Small intestine (tissue), 7 donors: Measurements from ENCODE around the gene CPSF2. TPM values are rescaled to one million over a fixed set of nuclear protein-coding genes. Genes with fewer than 3 reads are reported as not detected.

Experiments used
- DNase-seq, 2 donors: peaks; one replicate each; pipeline versions ENCODE4 v3.0.0 to v3.0.0-alpha.2; 2013
- FAIRE-seq: peaks from 2 replicates; lab custom pipeline; 2012; peaks lifted over from hg19 to GRCh38; lab: Jason Lieb, UNC
- H3K27ac ChIP-seq, 3 donors: one replicate each; pipeline ENCODE4 v1.5.1; 2013; ENCODE audit warnings: low read length in 2 of 3, mild to moderate bottlenecking in 2 of 3, control low read depth in 1 of 3, inconsistent platforms in 1 of 3, low read depth in 1 of 3, moderate library complexity in 1 of 3
- H3K27me3 ChIP-seq, 3 donors: one replicate each; pipeline ENCODE4 v1.6.1; 2013; ENCODE audit warnings: low read length in 3 of 3, inconsistent platforms in 1 of 3; ENCODE audit not compliant: control insufficient read depth in 3 of 3, insufficient read depth in 3 of 3
- H3K36me3 ChIP-seq, 3 donors: one replicate each; pipeline ENCODE4 v1.6.1; 2013; ENCODE audit warnings: low read length in 3 of 3, inconsistent platforms in 1 of 3, low read depth in 1 of 3, mild to moderate bottlenecking in 1 of 3, moderate library complexity in 1 of 3; ENCODE audit not compliant: control insufficient read depth in 3 of 3, insufficient read depth in 2 of 3
- H3K4me1 ChIP-seq, 3 donors: one replicate each; pipeline ENCODE4 v1.6.1; 2013; ENCODE audit warnings: low read length in 2 of 3, inconsistent platforms in 1 of 3, low read depth in 1 of 3, mild to moderate bottlenecking in 1 of 3, moderate library complexity in 1 of 3; ENCODE audit not compliant: control insufficient read depth in 3 of 3, insufficient read depth in 2 of 3
- H3K4me3 ChIP-seq, 3 donors: one replicate each; pipeline ENCODE4 v1.5.1; 2013; ENCODE audit warnings: low read length in 3 of 3, control low read depth in 1 of 3, inconsistent platforms in 1 of 3, low read depth in 1 of 3, mild to moderate bottlenecking in 1 of 3, moderate library complexity in 1 of 3
- H3K9me3 ChIP-seq, 2 donors: one replicate each; pipeline ENCODE4 v1.6.1; 2013; ENCODE audit warnings: low read depth in 1 of 2, low read length in 1 of 2; ENCODE audit not compliant: control insufficient read depth in 2 of 2, insufficient read depth in 1 of 2
- WGBS, 3 donors: extraction: QIAGEN DNeasy Blood & Tissue Kit; methylation state at CpG; one replicate each; pipeline ENCODE4 v1.1.7; 2013; 5-methylcytosine and 5-hydroxymethylcytosine counted together
- polyA plus RNA-seq, 4 donors: library from polyadenylated mRNA; stranded (reverse) in 3 of 4; unstranded in 1 of 4; fragments of 200-250 nt in 3 of 4; fragments of 120-200 nt in 1 of 4; gene quantifications; one replicate each; pipeline versions ENCODE4 v1.2.1 to v1.2.3, GENCODE V29; 2013
- donor health status: healthy with polysubstance abuse.
- donor health status: control.
- donor health status: control.
- donor health status: Bipolar disorder and iron deficiency.
- donor health status: healthy.

Gene CPSF2
- polyA plus RNA-seq, 4 donors = 5.8 to 28.4 (median 14.0) TPM

DNA sequence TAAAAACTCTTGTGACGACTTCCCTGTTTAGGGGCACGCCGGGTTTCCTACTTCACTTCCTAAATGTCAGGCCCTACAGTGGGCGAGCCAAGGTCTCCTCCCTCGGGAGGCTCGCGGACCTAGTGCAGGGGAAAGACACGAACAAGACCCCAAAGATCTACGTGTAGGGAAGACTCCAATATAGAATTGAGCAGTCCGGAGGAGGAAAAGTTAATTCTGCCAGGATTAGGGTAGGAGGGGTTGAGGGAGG lies 16.0 kb upstream of the CPSF2 start:
- Histone ChIP-seq H3K4me1 (peaks cover 0 to 4% (median 0%) of the 10 kb centered on the region in 3 donors), H3K9me3 (no peaks in the 10 kb centered on the region), H3K36me3 (peaks cover 0 to 2% (median 0%) of the 10 kb centered on the region in 3 donors), H3K27ac (peak overlapping the region; percentile 71 to 91 (median 91)), H3K4me3 (peak overlapping the region; percentile 93 to 96 (median 95)), H3K27me3 (peaks cover 0 to 2% (median 0%) of the 10 kb centered on the region in 3 donors)
- WGBS, 3 donors = 0 to 1% (median 1%) methylated on average over 10 of the region's 10 CpGs
- no peak for FAIRE-seq
- DNase-seq = peak in 1 of 2 donors; percentile 30

DNA sequence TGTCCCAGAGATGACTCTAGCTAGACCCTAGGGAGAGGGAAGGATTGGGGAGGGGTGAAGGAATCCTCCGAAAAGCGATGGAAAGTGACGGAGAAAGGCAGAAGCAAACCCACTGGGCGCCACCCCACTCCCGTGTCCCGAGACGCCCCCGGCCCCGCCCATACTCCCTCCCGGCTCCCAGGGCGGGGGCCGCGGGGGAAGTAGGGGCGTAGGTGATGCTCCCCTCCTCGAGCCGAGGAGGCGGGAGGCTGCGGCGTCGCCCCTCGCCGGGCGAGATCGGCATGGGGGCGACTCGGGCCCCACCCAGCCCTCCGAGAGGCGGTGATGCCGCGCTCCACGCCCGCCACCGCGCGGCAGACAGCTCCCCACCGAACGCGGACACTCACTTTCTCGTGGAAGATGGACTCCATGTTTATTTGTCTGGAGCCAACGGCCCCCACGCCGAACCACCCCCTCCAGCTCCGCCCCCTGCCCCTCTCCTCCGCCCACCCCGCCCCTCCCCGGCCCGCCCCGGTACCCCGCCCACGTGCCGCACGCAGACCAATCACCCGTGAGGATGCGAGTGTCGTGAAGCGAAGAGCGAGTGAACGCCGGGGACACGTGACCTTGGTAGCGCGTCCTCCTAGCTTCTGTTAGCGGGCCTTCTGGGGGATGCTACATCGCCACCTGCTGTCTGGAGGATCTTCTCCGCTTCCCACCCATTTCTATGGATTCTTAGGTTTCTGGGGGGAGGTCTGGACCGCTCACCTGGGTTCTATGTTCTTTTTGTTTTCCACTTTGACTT lies 15.4 kb upstream of the CPSF2 start, which contains the start of gene ATXN3:
ATXN3 (minus strand) TSS at position 440 of the 784 bp plus-strand sequence; CDS start at position 410, 30 bp downstream.
- Histone ChIP-seq H3K4me3 (peak within 1 kb of the TSS; percentile 93 to 96 (median 95)), H3K27ac (peak within 1 kb of the TSS; percentile 71 to 91 (median 91)), H3K4me1 (peaks cover 0 to 4% (median 0%) of the 10 kb centered on the region in 3 donors), H3K9me3 (no peaks in the 10 kb centered on the region), H3K36me3 (peaks cover 0 to 2% (median 0%) of the 10 kb centered on the region in 3 donors), H3K27me3 (peaks cover 0 to 2% (median 0%) of the 10 kb centered on the region in 3 donors)
- FAIRE-seq = no peak
- DNase-seq = peak; percentile 97 to 99
- 0 to 1% (median 0%) methylated on average over 41 to 66 of the region's 66 CpGs for WGBS, 3 donors

DNA sequence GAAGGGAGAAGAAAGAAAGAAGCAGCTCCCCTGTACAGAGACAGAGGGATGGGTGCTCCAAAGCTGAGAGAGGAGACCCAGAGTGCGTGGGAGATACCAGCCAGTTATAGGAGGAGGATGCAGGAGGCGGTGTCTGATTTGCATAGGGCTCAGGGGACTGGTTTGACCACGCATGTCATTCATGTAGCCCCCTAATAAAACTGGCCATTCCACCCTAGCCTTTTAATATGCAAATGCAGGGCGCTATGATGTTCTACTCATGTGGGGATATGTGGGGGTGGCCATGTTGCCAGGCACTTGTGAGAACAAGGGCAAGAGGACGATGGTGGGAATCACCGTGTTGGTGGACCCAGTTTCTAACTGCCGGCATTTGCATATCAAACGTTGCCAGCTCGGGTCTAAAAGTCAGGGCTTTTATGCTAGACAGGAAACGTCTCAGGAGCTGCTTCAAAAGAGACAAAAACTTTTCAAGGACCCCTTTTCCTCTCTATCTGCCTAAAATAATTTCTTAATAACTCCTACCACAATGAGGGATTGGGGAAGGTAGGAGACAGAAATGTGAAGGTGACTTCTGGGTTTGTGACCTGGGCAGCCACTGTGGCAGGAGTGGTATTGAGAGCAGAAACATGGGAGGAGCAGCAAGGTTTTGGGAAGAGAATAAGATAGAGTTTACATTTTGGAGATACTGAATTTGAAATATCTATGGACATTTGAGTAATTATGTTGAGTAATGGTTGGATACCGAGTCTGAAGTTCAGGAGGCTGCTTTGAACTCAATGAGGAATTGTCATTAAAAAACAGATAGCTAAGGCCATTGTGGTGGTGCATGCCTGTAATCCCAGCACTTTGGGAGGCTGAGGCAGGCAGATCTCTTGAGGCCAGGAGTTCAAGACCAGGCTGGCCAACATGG lies 13.2 kb upstream of the CPSF2 start:
- peaks cover 0 to 2% (median 0%) of the 10 kb centered on the region in 3 donors for H3K36me3 ChIP-seq
- H3K4me3 ChIP-seq = no peak overlapping the region
- H3K9me3 ChIP-seq = no peaks in the 10 kb centered on the region
- no peak for DNase-seq
- H3K27me3 ChIP-seq = peaks cover 0 to 2% (median 0%) of the 10 kb centered on the region in 3 donors
- H3K27ac ChIP-seq = no peak overlapping the region
- 20 to 25% (median 23%) methylated on average over 11 of the region's 11 CpGs for WGBS, 3 donors
- no peak for FAIRE-seq
- H3K4me1 ChIP-seq = peaks cover 0 to 4% (median 0%) of the 10 kb centered on the region in 3 donors

DNA sequence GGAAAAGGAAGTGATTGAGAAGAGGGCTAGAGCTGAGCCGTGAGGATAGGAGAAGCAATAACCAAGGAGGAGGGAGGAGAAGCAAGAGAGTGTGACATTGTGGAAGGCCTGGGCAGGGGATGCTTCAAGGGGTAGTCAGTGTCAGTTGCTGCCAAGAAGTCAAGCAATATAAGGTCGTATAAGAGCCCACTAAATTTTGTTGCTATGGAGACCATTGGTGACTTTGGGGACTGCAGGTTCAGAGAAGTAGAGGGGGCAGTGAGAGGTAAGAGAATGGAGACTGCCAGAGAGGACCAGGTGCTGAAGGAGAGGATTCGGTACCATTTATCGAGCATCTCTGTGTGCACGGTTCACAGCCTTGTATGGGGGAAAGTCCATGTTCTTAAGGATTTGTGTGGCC lies 12.3 kb upstream of the CPSF2 start:
- FAIRE-seq = no peak
- Histone ChIP-seq H3K4me3 (no peak overlapping the region), H3K4me1 (peaks cover 0 to 4% (median 0%) of the 10 kb centered on the region in 3 donors), H3K27me3 (peaks cover 0 to 2% (median 0%) of the 10 kb centered on the region in 3 donors), H3K36me3 (peaks cover 0 to 2% (median 0%) of the 10 kb centered on the region in 3 donors), H3K9me3 (no peaks in the 10 kb centered on the region), H3K27ac (no peak overlapping the region)
- DNase-seq = no peak
- 79 to 93% (median 87%) methylated on average over 5 of the region's 5 CpGs for WGBS, 3 donors

DNA sequence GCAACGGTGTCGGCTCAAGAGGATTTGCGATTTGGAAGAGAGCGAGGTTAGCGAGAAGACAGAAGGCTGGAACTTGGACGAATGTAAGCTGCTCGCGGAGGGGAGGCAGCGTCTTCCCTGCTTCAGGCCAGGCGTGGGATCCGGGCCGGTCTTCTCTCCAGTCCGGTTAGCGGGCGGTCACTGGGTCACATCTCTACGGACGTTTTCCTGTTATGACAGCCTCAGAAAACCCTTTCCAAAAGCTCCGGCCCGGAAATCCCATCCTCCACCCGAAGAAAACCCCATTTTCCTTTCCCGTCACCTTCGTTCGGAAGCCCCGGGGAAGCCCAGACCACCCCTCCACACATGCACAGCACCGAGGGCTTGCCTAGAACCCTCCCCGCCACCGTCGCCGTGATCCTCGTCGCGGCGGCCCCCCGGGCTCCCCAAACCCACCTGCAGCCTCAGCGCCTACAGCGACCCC lies 531 bp upstream of the CPSF2 start:
- H3K9me3 ChIP-seq = no peaks in the 10 kb centered on the region
- peak overlapping the region; percentile 75 to 91 (median 81) for H3K4me3 ChIP-seq
- H3K4me1 ChIP-seq = peaks cover 0 to 15% (median 10%) of the 10 kb centered on the region in 3 donors
- H3K36me3 ChIP-seq = peaks cover 0 to 10% (median 0%) of the 10 kb centered on the region in 3 donors
- FAIRE-seq = no peak
- DNase-seq = no peak
- 0 to 1% (median 1%) methylated on average over 36 of the region's 36 CpGs for WGBS, 3 donors
- H3K27ac ChIP-seq = peak overlapping the region; percentile 76 to 98 (median 86)
- H3K27me3 ChIP-seq = no peaks in the 10 kb centered on the region

DNA sequence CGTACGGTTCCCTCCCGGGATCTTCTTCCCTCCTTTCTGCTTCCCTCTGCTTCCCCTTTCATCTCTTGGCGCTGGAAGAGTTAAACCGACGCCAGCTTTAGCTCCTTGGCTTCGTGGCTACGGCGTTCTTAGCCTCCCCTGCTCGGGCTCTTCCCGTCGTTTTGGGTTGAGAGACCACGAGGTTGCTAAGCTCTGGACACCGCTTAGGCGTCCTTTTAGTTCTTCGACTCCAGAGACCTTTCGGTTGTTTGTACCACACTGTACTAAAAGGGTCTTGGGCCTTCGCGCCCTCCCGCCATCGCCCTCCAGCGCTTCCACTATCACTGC lies 545 bp downstream of the CPSF2 start:
- H3K4me3 ChIP-seq = peak overlapping the region; percentile 75 to 91 (median 89)
- no peaks in the 10 kb centered on the region for H3K27me3 ChIP-seq
- DNase-seq (peak in 1 of 2 donors; percentile 43), FAIRE-seq (no peak)
- peak overlapping the region; percentile 76 to 98 (median 86) for H3K27ac ChIP-seq
- peaks cover 0 to 15% (median 10%) of the 10 kb centered on the region in 3 donors for H3K4me1 ChIP-seq
- WGBS, 3 donors = 0 to 1% (median 0%) methylated on average over 22 of the region's 22 CpGs
- H3K9me3 ChIP-seq = no peaks in the 10 kb centered on the region
- peaks cover 0 to 9% (median 0%) of the 10 kb centered on the region in 3 donors for H3K36me3 ChIP-seq

DNA sequence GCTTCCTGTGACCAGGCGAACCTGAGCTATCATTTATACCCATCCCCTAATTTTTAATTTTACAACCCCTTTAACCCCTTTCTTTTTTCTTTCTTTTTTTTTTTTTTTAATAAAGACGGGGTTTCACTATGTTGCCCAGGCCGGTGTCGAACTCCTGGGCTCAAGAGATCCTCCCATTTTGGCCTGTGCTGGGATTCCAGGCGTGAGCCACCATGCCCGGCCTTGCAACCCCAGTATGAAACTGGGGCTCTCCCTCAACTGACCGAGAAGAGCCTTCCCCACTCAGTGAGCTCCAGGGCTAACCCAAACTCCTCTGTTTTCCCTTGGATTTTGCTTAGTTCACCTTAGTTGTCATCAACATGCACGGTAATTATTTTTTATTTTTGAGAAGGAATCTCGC lies 992 bp downstream of the CPSF2 start:
- H3K4me3 ChIP-seq = peak overlapping the region; percentile 75 to 91 (median 89)
- 31 to 36% (median 32%) methylated on average over 9 of the region's 9 CpGs for WGBS, 3 donors
- no peak for FAIRE-seq
- H3K9me3 ChIP-seq = no peaks in the 10 kb centered on the region
- H3K27me3 ChIP-seq = no peaks in the 10 kb centered on the region
- H3K27ac ChIP-seq = peak overlapping the region in 2 of 3 donors; percentile 86 to 98
- H3K36me3 ChIP-seq = peaks cover 0 to 9% (median 0%) of the 10 kb centered on the region in 3 donors
- H3K4me1 ChIP-seq = peaks cover 0 to 15% (median 10%) of the 10 kb centered on the region in 3 donors
- no peak for DNase-seq

DNA sequence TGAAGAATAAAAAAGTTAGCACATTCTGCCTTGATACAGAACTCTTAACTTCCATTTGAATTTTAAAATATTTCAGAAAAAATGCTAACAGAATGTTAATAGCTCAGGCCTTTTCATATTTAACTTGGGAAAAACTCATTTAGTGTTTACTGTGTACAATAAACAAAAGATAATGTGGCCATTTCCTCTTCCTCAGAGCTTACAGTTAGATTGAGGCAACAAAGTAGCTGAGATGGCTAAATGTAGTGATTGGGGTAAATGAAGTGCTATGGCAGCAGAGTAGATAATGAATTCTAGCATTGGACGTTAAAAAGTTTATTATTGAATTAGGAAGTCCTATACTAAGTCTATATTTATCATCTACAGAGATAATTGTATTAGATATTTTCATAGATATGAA lies 12.7 kb downstream of the CPSF2 start:
- no peaks in the 10 kb centered on the region for H3K27me3 ChIP-seq
- WGBS, 3 donors = 47 to 61% (median 58%) methylated on average over 1 of the region's 1 CpG
- FAIRE-seq (no peak), DNase-seq (no peak)
- no peak overlapping the region for H3K27ac ChIP-seq
- H3K36me3 ChIP-seq = peaks cover 4 to 36% (median 10%) of the 10 kb centered on the region in 3 donors
- no peaks in the 10 kb centered on the region for H3K9me3 ChIP-seq
- H3K4me3 ChIP-seq = no peak overlapping the region
- no peaks in the 10 kb centered on the region for H3K4me1 ChIP-seq
